Activated T-helper 2 cell treated with anti-CD3 and anti-CD28 coated beads, Interferon-gamma antibody, Interleukin-2, Interleukin-4, amounts not matched to agents 10 μg/mL and 5 μg/mL and 100 μg/mL, durations not matched to agents 14 hours and 24 hours and 36 hours (primary cell): ENCODE measurements around the gene SMYD3. TPM values are rescaled to one million over a fixed set of nuclear protein-coding genes. Genes with fewer than 3 reads are reported as not detected.
"Not testable (repeated sequence)": the region's sequence is repeated elsewhere in the genome, so short reads cannot be mapped to it uniquely, and the experiment has no call there.

Experiments used
- DNase-seq: peaks from one replicate; pipeline ENCODE4 v3.0.0; 2021; ENCODE audit warnings: low spot score
- H3K27ac Mint-ChIP-seq: one replicate; pipeline ENCODE4 v1.8.0; 2021; ENCODE audit warnings: mixed read lengths
- H3K27me3 Mint-ChIP-seq: one replicate; pipeline ENCODE4 v1.8.0; 2021; ENCODE audit warnings: low read depth, mixed read lengths
- H3K36me3 Mint-ChIP-seq: one replicate; pipeline ENCODE4 v1.8.0; 2021; ENCODE audit warnings: low read depth, mixed read lengths
- H3K4me1 Mint-ChIP-seq: one replicate; pipeline ENCODE4 v1.8.0; 2021; ENCODE audit warnings: low read depth, mixed read lengths
- H3K4me3 Mint-ChIP-seq: one replicate; pipeline ENCODE4 v1.8.0; 2021; ENCODE audit warnings: low read depth, mild to moderate bottlenecking, moderate library complexity, mixed read lengths
- H3K9me3 Mint-ChIP-seq: one replicate; pipeline ENCODE4 v1.8.0; 2021; ENCODE audit warnings: mixed read lengths
- intact Hi-C: fragments of 100-400 bp; cut with micrococcal nuclease; formaldehyde crosslinking; loops from one replicate; pipeline ENCODE4 v1.15.1; 2023
- total RNA-seq: library from RNA; stranded (reverse); gene quantifications from 2 replicates; pipeline ENCODE4 v1.2.3, GENCODE V29; 2022

Gene SMYD3
- total RNA-seq, 1 donor from 2014 or later, result 24.1 TPM

DNA sequence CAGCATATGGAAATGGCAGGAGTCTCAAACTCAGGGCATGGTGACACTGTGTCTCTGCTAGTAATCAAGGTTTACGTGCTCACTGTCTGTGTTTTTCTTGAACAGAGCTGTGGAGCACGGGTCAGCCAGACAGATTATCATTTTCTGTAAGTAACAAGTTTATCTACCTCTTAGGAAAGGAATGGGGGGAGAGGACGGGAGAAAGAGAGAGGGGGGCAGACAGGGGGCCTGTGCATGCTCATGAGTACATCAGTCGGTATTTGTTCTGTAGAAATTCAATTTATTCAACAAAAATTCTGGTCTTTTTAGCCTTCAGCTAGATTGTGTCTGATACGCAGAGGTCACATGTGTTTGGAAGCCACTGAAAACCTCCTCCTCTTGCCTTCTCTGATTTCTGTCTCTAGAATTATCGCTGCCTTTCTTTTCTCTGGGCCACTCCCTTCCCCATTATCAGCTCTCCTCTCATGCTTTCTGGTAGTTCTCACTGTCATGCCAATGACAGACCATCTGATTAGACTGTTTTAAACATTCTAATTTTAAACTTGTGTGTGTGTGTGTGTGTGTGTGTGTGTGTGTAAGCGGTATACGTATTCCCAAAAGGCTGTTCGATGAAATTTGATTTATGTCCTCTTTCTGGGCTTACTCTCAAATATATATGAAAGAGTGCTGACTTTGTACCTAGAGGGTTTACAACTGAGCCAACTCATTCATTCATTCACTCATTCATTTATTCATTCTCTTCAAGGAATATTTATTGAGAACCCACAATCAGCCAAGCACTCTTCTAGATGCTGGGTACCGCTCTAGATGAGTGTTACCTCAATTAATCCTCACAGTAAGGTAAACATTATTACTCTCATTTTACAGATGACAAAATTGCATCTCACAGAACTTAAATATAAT is 715.4 kb downstream of the SMYD3 start:
- intact Hi-C loops, result no loop called here
- Mint-ChIP-seq H3K9me3 (no peaks in the 10 kb centered on the region), H3K27ac (no peak overlapping the region), H3K4me1 (no peaks in the 10 kb centered on the region), H3K36me3 (no peaks in the 10 kb centered on the region), H3K27me3 (no peaks in the 10 kb centered on the region), H3K4me3 (no peak overlapping the region)
- no peak for DNase-seq

DNA sequence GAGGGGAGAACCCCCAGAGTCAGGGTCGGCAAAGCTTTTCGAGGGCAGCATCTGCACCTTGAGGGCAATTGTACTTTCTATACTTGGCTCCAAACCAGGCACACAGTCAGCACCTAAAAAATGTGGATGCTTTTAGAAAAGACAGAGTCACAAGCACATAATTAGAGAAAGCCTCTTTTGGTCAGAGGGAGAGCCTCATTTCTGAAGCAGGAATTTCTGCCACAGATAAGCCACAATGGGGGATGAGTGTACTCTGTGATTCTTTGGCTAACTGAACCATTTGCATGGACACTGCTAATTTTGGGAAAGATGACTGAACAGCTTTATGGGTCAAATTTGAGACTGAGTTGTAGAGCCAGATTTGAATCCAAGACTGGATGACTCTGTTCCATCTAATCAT is 716.6 kb downstream of the SMYD3 start:
- H3K27ac Mint-ChIP-seq, result no peak overlapping the region
- DNase-seq, result no peak
- no peaks in the 10 kb centered on the region for H3K36me3 Mint-ChIP-seq
- H3K27me3 Mint-ChIP-seq, result no peaks in the 10 kb centered on the region
- intact Hi-C loops, result no loop called here
- H3K4me3 Mint-ChIP-seq, result no peak overlapping the region
- no peaks in the 10 kb centered on the region for H3K9me3 Mint-ChIP-seq
- H3K4me1 Mint-ChIP-seq, result no peaks in the 10 kb centered on the region

DNA sequence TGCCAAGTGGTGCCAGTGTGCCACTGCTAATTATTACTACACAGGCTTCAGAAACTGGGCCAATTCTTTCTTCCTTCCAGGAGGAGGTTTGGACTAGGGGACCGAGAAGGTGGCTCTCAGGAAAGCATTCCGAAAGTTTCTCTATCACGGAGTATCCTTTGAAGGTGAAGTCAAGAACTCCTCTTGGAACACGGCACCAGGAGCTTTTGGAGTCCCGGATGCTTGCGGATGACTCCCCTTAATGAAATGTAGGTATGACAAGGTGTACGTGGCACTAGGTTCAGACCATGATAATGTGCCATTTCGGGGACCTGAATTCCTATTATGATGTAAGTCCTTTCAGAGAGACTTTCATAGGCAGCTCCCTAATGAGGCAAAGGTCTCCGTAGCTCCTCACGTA is 718.2 kb downstream of the SMYD3 start:
- no peaks in the 10 kb centered on the region for H3K36me3 Mint-ChIP-seq
- H3K4me1 Mint-ChIP-seq, result no peaks in the 10 kb centered on the region
- intact Hi-C loops, result no loop called here
- H3K27me3 Mint-ChIP-seq, result no peaks in the 10 kb centered on the region
- H3K4me3 Mint-ChIP-seq, result no peak overlapping the region
- no peak for DNase-seq
- no peaks in the 10 kb centered on the region for H3K9me3 Mint-ChIP-seq
- no peak overlapping the region for H3K27ac Mint-ChIP-seq

DNA sequence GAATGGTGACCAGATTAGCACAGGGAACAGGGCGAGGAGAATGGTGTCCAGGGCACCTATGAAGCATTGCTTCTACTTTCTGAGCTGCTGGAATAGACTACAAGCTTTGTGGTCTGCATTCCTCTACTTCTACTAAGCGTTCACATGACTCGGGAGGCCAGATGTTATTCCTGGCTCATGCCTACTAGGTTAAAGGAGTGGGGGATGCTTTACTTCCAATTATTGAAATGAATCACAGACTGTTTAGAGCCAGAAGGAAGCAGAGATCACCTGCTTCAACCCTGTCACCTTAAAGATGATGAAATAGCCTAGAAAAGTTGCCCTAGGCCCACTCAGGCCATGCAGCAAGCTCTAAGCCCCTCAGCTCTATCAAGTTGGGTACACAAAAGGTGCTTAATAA is 718.8 kb downstream of the SMYD3 start:
- H3K4me3 Mint-ChIP-seq, result no peak overlapping the region
- DNase-seq, result no peak
- no peaks in the 10 kb centered on the region for H3K27me3 Mint-ChIP-seq
- H3K9me3 Mint-ChIP-seq, result no peaks in the 10 kb centered on the region
- no peaks in the 10 kb centered on the region for H3K4me1 Mint-ChIP-seq
- intact Hi-C loops, result no loop called here
- no peak overlapping the region for H3K27ac Mint-ChIP-seq
- H3K36me3 Mint-ChIP-seq, result no peaks in the 10 kb centered on the region

DNA sequence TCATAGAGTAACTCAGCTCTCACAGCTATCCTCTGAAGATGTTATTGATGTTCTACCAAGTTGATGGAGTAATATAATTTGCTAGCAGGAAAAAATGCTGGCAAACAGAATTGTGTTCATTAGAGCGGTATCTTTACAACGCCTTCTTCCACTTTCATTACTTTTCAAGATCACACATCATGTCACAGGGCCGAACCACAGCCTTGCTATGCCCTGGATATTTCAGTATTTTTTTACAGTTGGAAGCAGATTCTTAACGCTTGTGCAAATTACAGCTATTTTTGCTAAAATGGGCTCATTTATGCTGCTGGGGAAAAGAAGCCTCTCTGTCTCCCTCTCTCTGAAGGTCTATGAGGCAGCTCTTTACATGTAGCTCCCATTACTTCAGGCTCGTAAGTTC is 720.1 kb downstream of the SMYD3 start:
- Mint-ChIP-seq H3K27ac (no peak overlapping the region), H3K27me3 (no peaks in the 10 kb centered on the region), H3K4me3 (no peak overlapping the region), H3K9me3 (no peaks in the 10 kb centered on the region), H3K36me3 (no peaks in the 10 kb centered on the region), H3K4me1 (no peaks in the 10 kb centered on the region)
- intact Hi-C loops, result no loop called here
- no peak for DNase-seq

DNA sequence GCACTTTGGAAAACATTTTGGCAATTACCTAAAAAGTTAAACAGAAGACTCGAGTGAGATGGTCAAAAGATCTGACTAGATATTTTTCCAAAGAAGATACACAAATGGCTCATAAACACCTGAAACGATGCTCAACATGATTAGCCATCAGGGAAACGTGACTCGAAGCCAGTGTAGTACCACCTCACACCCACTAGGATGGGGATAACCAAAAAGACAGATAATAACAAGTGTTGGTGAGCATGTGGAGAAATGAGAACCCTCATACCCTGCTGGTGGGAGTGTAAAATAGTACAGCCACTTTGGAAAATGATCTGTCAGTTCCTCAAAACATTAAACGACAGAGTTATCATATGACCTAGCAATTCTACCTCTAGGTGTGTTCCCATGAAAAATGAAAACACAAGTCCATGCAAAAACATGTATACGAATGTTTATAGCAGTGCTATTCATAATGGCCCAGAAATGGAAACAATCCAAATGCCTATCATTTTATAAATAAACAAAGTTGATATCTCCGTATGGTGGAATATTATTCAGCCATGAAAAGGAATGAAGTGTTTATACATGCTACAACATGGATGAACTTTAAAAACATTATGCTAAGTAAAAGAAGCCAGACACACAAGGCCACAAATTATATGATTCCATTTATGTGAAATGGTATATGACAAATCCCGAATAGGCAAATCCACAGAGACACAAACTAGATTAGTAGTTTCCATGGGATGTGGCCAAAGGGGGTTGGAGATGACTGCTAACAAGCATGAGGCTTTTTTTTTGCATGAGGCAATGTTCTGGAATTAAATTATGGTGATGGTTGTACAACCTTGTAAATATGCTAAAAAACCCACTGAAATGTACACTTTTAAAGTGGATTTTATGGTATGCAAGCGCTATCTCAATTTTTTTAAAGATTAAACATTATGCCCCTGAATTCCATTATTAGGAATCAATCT is 727.0 kb downstream of the SMYD3 start:
- DNase-seq, result no peak
- no peaks in the 10 kb centered on the region for H3K27me3 Mint-ChIP-seq
- intact Hi-C loops, result no loop called here
- H3K4me3 Mint-ChIP-seq, result no peak overlapping the region
- no peaks in the 10 kb centered on the region for H3K36me3 Mint-ChIP-seq
- H3K27ac Mint-ChIP-seq, result no peak overlapping the region
- H3K4me1 Mint-ChIP-seq, result no peaks in the 10 kb centered on the region
- no peaks in the 10 kb centered on the region for H3K9me3 Mint-ChIP-seq

DNA sequence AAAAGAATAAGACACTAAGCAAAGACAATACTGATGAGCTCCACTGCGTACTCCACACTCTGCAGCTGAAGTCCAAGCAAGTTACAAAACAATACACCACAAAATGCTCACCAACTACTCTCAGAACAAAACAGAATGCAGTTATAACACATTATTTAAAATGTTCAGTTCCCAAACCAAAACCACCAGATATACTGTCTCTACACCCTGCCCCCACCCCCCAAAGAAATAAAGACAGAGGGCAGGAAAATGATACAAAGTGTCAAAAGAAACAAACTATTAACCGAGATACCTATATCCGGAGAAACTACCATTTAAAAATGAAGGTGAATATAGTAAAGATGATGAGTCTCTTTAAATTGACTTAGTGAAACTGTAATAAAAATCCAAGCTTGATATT is 729.3 kb downstream of the SMYD3 start:
- Mint-ChIP-seq H3K9me3 (no peaks in the 10 kb centered on the region), H3K4me1 (no peaks in the 10 kb centered on the region), H3K36me3 (no peaks in the 10 kb centered on the region), H3K4me3 (no peak overlapping the region), H3K27ac (no peak overlapping the region), H3K27me3 (no peaks in the 10 kb centered on the region)
- intact Hi-C loops, result no loop called here
- no peak for DNase-seq

DNA sequence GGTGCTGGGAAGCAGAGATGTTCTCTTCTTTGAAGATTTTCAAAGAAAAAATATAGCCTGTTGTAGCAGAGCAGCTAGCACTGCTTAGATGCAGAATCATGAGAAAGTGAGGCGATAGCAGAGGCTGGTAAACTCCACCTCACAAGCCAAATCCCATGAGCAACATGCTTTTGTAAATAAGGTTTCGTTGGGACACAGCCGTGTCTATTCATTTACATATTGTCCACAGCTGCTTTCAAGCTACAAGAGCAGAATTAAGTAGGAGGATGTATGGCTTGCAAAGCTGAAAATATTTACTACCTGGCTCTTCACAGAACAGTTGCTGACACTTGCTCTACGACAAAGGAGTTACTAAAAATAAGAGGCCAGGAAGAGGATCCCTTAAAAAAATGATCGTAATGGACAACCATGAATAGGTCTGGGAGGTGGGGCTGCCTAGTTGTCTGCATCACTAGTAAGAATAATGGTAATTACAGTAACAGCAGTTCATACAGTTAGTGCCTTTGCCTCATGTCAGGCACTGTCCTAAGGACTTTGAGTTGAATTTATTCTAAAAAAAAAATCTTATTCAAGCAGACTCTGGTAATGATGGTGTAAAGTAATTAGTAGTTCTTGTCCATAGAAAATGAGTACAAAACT is 730.3 kb downstream of the SMYD3 start:
- no peak overlapping the region for H3K27ac Mint-ChIP-seq
- H3K4me1 Mint-ChIP-seq, result peaks cover 6% of the 10 kb centered on the region
- no peak for DNase-seq
- no peaks in the 10 kb centered on the region for H3K9me3 Mint-ChIP-seq
- no peak overlapping the region for H3K4me3 Mint-ChIP-seq
- intact Hi-C loops, result no loop called here
- no peaks in the 10 kb centered on the region for H3K36me3 Mint-ChIP-seq
- H3K27me3 Mint-ChIP-seq, result no peaks in the 10 kb centered on the region

DNA sequence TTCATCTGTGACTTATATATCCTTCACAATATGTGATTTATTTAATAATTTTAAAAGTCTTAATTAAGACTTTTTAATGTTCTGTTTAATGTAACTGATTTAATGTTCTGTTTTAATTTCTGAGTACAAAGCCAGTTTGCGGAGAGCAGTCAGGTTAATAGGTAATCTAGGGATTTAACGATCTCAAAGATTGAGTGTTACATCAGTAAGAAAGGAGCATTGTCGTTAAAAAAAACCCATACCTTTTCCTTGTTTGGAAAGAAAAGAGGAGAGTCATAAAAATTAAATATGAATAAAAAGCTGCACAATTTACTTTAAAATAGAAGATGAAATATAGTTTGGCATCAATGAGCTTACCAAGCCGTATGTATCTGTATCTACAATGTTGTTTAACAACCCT is 730.9 kb downstream of the SMYD3 start:
- no peaks in the 10 kb centered on the region for H3K36me3 Mint-ChIP-seq
- no peak overlapping the region for H3K4me3 Mint-ChIP-seq
- H3K27me3 Mint-ChIP-seq, result no peaks in the 10 kb centered on the region
- H3K4me1 Mint-ChIP-seq, result peaks cover 9% of the 10 kb centered on the region
- H3K27ac Mint-ChIP-seq, result no peak overlapping the region
- no peak for DNase-seq
- intact Hi-C loops, result no loop called here
- H3K9me3 Mint-ChIP-seq, result no peaks in the 10 kb centered on the region

DNA sequence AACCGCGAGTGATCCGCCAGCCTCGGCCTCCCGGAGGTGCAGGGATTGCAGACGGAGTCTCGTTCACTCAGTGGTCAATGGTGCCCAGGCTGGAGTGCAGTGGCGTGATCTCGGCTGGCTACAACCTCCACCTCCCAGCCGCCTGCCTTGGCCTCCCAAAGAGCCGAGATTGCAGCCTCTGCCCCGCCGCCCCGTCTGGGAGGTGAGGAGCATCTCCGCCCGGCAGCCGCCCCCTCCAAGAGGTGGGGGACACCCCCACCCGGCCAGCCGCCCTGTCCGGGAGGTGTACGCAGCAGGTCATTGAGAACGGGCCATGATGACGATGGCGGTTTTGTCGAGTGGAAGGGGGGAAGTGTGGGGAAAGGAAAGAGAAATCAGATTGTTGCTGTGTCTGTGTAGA is 732.1 kb downstream of the SMYD3 start:
- H3K27me3 Mint-ChIP-seq, H3K9me3 Mint-ChIP-seq, H3K27ac Mint-ChIP-seq, intact Hi-C loops, H3K4me3 Mint-ChIP-seq, H3K36me3 Mint-ChIP-seq, DNase-seq, H3K4me1 Mint-ChIP-seq: not testable (repeated sequence)

DNA sequence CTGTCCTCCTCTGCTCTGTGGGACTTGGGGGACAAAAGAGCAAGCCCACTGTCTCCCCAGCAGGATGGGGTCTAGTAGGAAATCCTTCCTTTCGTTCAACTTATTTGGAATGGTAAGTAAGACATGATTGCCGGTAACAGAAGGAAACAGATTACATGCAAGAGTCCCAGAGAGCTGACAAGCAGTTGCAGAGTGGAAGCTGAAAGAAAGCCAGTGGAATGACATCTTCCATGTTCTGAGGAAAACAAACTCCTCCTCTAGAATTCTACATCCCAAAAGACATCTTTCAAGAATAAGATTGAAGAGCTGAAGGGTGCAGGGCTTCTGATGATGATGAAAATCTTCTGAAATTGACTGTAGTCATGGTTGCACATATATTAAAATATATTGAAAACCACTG is 732.9 kb downstream of the SMYD3 start:
- intact Hi-C loops, result no loop called here
- H3K4me3 Mint-ChIP-seq, result no peak overlapping the region
- no peak overlapping the region for H3K27ac Mint-ChIP-seq
- no peak for DNase-seq
- H3K9me3 Mint-ChIP-seq, result no peaks in the 10 kb centered on the region
- peaks cover 9% of the 10 kb centered on the region for H3K4me1 Mint-ChIP-seq
- no peaks in the 10 kb centered on the region for H3K27me3 Mint-ChIP-seq
- H3K36me3 Mint-ChIP-seq, result no peaks in the 10 kb centered on the region

DNA sequence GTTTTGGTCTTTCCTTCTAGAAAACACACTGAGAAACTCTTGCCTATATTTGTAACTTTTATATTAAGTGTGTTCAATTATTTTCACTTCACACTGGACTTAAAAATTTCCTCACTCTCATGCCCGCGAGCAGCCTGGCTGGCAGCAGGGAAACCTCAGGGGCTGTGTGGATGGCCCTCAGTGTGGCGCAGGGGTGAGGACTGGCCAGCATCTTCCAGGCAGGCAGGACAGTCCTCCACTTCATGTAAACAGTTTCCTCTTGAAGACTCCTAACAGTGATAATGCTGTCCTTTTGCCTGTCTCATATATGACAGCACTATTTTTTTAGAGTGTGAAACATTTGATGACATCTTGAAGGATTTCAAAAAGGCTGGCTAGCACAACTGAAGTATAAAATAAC is 733.7 kb downstream of the SMYD3 start:
- Mint-ChIP-seq H3K4me3 (no peak overlapping the region), H3K27ac (no peak overlapping the region), H3K27me3 (no peaks in the 10 kb centered on the region), H3K9me3 (no peaks in the 10 kb centered on the region), H3K36me3 (no peaks in the 10 kb centered on the region), H3K4me1 (peaks cover 9% of the 10 kb centered on the region)
- DNase-seq, result no peak
- intact Hi-C loops, result no loop called here

DNA sequence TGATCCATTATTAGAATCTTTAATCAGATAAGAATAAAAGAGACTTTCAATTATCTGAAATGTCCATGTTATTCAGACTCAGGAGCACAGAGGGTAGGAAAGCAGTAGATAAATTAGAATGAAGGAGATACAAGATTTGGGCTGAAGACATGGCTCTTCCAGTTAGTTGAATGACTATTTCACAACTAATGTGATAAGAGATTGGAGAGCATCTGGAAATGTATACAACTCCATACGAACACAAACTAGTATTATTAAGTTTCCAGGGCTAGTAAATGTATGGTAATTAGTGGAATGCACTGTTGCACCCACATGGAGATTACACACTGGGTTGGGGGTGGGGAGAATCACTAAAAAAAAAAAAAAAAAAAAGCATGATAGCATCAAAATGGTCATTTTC is 734.3 kb downstream of the SMYD3 start:
- no peaks in the 10 kb centered on the region for H3K9me3 Mint-ChIP-seq
- H3K27ac Mint-ChIP-seq, result no peak overlapping the region
- no peaks in the 10 kb centered on the region for H3K27me3 Mint-ChIP-seq
- no peak overlapping the region for H3K4me3 Mint-ChIP-seq
- intact Hi-C loops, result no loop called here
- peaks cover 9% of the 10 kb centered on the region for H3K4me1 Mint-ChIP-seq
- H3K36me3 Mint-ChIP-seq, result no peaks in the 10 kb centered on the region
- no peak for DNase-seq
